Cardiac fibroblast (primary cell): ENCODE results near the gene BACE1-AS.
"Not testable (repeated sequence)": the region's sequence is repeated elsewhere in the genome, so short reads cannot be mapped to it uniquely, and the experiment has no call there.

Source experiments
- DNase-seq, 2 donors: peaks; one replicate each; pipeline versions ENCODE4 v3.0.0 to v3.0.0-alpha.2; 2010; ENCODE audit warnings: low read depth in 2 of 2
- H3K4me3 ChIP-seq, 2 donors: replicated peaks in 1 of 2; 1 replicate in 1 of 2; 2 replicates in 1 of 2; pipeline ENCODE4 v1.5.1; 2011; ENCODE audit warnings: low read depth in 2 of 2, low read length in 2 of 2, mild to moderate bottlenecking in 2 of 2, moderate library complexity in 1 of 2
- TF ChIP-seq, protein P1 (sequence below): IDR thresholded peaks from one replicate; pipeline ENCODE4 v1.5.1; 2011; ENCODE audit warnings: low read depth, mild to moderate bottlenecking, low read length, inconsistent platforms

Gene BACE1-AS

DNA sequence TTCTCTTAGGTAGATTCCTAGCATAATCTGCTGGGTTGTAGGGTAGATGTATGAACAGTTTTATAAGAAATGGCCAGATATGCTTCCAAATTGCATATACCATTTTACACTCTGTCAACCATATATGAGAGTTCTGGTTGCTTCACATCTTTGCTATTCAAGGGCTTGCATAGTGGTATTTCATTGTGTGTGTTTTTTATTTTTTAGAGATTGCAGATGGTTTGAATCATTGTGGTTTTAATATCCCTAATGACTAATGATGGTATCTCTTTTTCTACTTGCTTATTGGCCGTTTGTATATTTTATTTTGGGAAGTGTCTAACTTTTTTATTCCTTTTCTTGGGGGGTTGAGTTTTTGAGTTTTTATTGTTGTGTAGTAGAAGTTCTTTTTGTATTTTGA lies 31.7 kb upstream of the BACE1-AS start:
- H3K4me3 ChIP-seq: no peak overlapping the region
- peak; percentile 57 to 75 for DNase-seq
- TF ChIP-seq, protein P1, sequence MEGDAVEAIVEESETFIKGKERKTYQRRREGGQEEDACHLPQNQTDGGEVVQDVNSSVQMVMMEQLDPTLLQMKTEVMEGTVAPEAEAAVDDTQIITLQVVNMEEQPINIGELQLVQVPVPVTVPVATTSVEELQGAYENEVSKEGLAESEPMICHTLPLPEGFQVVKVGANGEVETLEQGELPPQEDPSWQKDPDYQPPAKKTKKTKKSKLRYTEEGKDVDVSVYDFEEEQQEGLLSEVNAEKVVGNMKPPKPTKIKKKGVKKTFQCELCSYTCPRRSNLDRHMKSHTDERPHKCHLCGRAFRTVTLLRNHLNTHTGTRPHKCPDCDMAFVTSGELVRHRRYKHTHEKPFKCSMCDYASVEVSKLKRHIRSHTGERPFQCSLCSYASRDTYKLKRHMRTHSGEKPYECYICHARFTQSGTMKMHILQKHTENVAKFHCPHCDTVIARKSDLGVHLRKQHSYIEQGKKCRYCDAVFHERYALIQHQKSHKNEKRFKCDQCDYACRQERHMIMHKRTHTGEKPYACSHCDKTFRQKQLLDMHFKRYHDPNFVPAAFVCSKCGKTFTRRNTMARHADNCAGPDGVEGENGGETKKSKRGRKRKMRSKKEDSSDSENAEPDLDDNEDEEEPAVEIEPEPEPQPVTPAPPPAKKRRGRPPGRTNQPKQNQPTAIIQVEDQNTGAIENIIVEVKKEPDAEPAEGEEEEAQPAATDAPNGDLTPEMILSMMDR: no peak

DNA sequence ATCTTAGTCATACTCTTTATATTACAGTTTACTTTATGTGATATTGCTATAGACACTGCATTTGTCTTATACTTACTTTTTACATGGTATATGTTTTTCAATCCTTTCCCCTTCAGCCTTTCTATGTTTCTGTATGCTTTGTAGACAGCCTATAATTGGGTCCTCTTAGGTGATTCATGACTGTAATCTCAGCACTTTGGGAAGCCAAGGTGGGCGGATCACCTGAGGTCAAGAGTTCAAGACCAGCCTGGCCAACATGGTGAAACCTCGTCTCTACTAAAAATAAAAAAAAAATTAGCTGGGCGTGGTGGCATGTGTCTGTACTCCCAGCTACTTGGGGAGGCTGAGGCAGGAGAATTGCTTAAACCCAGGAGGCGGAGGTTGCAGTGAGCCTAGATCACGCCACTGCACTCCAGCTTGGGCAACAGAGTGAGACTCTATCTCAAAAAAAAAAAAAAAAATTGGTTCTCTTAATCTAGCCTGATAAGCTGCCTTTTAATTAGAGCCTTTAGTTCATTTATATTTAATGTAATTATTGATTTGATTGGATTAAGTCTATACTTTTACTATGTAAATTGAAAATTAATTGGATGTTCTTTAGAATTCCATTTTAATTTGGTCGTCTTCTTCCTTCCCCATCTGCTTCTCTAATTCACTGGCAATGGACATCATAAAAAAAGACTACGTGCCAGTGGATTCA lies 26.4 kb upstream of the BACE1-AS start:
- not testable (repeated sequence) for H3K4me3 ChIP-seq, DNase-seq

DNA sequence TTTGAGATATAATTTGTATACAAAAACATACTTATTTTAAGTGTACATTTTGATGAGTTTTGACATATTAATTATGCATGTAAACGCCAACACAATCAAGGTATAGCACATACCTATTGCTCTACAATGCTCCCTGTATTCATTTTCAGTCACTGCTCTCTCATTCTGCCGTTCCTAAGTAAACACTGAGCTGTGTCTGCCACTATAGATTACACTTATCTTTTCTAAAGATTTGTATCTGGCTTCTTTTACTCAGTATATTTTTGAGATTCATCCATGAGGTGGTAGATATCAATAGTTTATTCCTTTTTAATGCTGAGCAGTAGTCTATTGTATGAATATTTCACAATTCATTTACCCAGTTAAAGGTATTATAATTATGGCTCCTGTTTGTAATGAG lies 25.4 kb upstream of the BACE1-AS start:
- TF ChIP-seq, protein P1: no peak
- H3K4me3 ChIP-seq: no peak overlapping the region
- DNase-seq: no peak

DNA sequence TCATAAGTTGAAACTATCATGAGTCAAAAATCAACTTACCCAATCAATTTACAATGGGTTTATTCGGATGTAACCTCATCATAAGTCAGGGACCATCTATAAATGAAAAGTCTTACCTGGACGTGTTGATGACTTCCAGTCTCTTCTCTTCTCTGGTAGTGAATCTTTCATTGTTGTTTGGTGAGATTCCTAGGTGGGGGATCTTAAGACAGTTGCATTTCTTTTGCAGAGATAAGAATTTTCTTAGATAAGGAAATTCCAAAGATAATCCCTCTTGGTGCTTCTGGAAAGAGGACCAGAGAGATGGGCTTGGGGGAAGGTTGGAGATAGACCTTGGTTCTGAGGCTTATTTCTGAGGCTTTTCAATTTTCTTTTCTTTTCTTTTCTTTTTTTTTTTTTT lies 21.3 kb upstream of the BACE1-AS start:
- TF ChIP-seq, protein P1: no peak
- H3K4me3 ChIP-seq: no peak overlapping the region
- no peak for DNase-seq

DNA sequence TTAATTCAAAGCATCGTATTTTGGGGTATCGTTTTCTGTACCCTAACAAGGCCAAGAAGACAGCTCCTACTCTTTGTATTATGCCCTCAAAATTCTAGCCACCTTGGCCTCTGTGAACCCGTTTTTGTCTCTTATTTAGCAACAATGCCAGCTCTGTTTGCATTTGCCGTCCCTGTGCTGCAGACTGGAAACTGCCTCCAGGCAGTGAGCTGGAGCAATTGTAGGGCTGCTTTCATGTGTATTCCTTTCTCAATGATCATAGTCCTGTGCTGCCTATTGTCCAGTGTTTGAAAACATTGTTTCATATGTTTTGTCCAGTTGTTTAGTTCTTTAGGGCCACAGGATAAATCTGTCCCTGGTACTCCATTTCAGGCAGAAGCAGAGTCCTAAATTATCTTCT lies 19.9 kb upstream of the BACE1-AS start:
- TF ChIP-seq, protein P1: no peak
- H3K4me3 ChIP-seq: no peak overlapping the region
- DNase-seq: no peak

DNA sequence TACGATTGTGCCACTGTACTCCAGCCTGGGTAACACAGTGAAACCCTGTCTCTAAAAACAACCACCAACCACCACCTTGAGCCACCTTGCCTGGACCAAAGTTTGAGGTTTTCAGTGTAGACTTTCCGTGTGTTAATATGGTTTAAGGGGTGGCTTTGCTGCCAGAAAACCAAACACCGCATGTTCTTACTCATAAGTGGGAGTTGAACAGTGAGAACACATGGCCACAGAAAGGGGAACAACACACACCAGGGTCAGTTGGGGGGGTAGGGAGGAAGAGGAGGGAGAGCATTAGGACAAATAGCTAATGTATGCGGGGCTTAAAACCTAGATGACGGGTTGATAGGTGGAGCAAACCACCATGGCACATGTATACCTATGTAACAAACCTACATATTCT lies 19.0 kb upstream of the BACE1-AS start:
- DNase-seq: not testable (repeated sequence)

DNA sequence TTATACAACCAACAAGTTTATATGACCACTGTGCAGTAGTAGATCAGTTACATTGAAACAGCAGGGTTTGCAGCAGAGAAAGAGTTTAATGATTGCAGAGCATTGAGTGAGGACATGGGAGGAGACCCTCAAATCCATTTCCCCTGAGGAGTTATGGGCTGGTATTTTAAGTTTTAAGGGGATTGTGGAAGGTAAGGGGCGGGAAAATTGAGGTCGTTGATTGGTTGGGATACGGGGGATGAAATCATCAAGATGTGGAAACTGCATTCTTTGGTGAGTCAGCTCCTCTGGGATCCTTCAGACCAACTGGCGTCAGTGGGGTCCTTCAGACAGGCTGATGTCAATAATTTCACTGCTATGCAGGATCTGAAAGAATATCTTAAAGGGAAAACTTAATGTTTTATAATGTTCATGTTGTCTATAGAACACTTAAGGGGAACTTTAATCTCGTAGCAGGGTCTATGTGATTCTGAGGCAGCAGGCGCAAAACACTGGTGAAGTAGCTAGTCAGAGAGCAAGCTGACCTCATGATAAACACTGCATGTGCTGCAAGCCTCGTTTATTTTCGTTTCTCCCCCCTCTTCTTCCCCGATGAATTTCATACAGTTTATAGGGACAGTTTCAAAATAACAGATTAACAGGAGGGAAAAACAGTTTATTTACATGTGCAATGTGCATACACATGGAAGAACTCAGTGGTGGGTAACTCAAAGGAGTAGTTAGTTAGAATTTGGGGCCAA lies 17.4 kb upstream of the BACE1-AS start:
- H3K4me3 ChIP-seq: peak overlapping the region in 1 of 2 donors; percentile 2
- DNase-seq: peak; percentile 75 to 94
- TF ChIP-seq, protein P1: no peak

More for the DNA sequence above, 19.0 kb upstream of the BACE1-AS start:
- H3K4me3 ChIP-seq: not testable (repeated sequence)
